RWPE1 (cell line): ENCODE results near the gene FAM89B.

Source experiments
- CTCF ChIA-PET: fragments of 350-600 bp; sonication (Branson Sonifier 250); formaldehyde crosslinking; extraction: SDS; loops from one replicate; lab custom pipeline; 2021; lab: Yijun Ruan, JAX
- POLR2A ChIA-PET: fragments of 400-600 bp; formaldehyde crosslinking; extraction: SDS; loops from one replicate; lab custom pipeline; 2020; ENCODE audit warnings: antibody characterized with exemption; ENCODE audit not compliant: low non-redundant PET; lab: Yijun Ruan, JAX
- DNase-seq: peaks from one replicate; pipeline ENCODE4 v3.0.0; 2012; ENCODE audit warnings: low spot score
- H3K27ac ChIP-seq: fragments of 450-650 bp; 2 replicates; pipeline ENCODE4 v1.5.1; 2017
- TF ChIP-seq, protein P1 (sequence below): fragments of 450-650 bp; conservative IDR thresholded peaks from 2 replicates; pipeline ENCODE4 v1.5.1; 2017; ENCODE audit warnings: low read depth, mild to moderate bottlenecking

FAM89B gene

DNA sequence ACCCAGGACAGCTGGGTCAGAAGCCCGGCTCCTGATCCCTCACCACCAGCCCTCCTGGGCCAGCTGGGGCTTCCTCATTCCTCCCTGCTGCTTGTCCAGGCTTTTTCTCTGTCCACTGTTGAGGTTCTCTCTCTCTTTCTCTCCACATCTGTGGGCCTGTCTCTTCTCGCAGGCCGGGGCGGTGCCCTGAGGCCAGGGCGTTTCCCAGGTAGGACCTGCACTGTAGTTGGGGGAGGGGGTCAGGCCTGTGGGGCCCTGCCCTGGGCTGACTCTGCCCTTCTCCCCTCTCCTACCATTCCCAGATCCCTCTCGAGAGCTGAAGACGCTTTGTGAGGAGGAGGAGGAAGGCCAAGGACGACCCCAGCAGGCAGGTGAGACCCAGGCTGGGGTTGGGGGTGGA lies 8.4 kb downstream of the FAM89B start:
- DNase-seq: no peak
- CTCF ChIA-PET: interaction anchor here (1.6 kb wide), 1 partner anchor 13 kb away, joined by 5 read pairs; no protein-coding TSS in a partner anchor
- TF ChIP-seq, protein P1, sequence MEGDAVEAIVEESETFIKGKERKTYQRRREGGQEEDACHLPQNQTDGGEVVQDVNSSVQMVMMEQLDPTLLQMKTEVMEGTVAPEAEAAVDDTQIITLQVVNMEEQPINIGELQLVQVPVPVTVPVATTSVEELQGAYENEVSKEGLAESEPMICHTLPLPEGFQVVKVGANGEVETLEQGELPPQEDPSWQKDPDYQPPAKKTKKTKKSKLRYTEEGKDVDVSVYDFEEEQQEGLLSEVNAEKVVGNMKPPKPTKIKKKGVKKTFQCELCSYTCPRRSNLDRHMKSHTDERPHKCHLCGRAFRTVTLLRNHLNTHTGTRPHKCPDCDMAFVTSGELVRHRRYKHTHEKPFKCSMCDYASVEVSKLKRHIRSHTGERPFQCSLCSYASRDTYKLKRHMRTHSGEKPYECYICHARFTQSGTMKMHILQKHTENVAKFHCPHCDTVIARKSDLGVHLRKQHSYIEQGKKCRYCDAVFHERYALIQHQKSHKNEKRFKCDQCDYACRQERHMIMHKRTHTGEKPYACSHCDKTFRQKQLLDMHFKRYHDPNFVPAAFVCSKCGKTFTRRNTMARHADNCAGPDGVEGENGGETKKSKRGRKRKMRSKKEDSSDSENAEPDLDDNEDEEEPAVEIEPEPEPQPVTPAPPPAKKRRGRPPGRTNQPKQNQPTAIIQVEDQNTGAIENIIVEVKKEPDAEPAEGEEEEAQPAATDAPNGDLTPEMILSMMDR: no peak
- peak overlapping the region; percentile 21 for H3K27ac ChIP-seq
- POLR2A ChIA-PET: no interaction called here

DNA sequence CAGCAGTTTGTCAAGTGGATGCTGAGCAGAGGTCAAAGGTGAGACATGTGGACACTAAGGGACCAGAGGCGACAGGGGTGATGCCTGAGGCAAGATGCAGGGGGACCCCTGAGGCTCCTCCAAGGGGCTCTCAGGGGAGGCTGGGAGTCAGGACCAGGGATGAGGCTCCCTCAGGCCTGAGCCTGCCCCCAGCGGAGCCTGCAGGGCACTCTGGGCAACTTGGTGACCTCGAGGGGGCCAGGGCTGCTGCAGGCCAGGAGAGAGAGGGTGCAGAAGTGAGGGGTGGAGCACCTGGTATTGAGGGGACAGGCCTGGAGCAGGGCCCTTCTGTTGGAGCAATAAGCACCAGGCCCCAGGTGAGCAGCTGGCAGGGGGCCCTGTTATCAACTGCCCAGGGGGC lies 9.6 kb downstream of the FAM89B start:
- CTCF ChIA-PET: interaction anchor here (1.1 to 2.3 kb wide), 2 partner anchors 12 to 42 kb away, joined by 4 to 9 read pairs; no protein-coding TSS in a partner anchor
- H3K27ac ChIP-seq: peak overlapping the region; percentile 21
- TF ChIP-seq, protein P1: no peak
- POLR2A ChIA-PET: no interaction called here
- no peak for DNase-seq

DNA sequence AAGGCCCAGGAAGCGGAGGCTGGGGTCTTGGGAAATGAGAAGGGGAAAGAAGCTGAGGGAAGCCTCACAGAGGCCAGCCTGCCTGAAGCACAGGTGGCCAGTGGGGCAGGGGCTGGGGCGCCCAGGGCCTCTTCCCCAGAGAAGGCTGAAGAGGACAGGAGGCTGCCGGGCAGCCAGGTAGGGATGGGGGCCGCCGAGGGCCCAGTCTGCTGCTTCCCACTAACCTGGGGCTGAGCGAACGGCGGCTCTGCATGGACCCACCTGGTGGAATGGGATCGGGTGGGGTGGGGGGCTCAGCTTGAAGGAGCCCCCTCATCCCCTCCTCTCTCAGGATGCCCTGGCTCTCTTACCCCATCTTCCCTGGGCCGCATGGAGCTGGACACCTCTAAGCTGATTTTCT lies 11.3 kb downstream of the FAM89B start:
- H3K27ac ChIP-seq: peak overlapping the region; percentile 38
- ChIA-PET POLR2A (no interaction called here), CTCF (interaction anchor here (2.3 kb wide), 1 partner anchor 10 kb away, joined by 9 read pairs; no protein-coding TSS in a partner anchor)
- no peak for DNase-seq
- TF ChIP-seq, protein P1: no peak

DNA sequence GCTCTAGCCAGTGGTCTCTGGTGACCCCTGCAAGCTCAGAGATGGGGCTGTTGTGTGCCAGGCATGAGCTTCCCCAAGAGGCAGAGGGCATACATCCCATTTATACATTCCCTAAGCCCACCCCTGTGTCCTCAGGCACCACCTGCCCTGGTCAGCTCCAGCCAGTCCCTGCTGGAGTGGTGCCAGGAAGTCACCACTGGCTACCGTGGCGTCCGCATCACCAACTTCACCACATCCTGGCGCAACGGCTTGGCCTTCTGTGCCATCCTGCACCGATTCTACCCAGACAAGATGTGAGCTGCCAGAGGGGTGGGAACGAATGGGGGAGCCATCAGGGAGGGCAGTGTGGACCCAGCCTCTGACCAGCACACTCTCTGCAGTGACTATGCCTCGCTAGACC lies 11.8 kb downstream of the FAM89B start:
- DNase-seq: no peak
- TF ChIP-seq, protein P1: no peak
- ChIA-PET POLR2A (no interaction called here), CTCF (interaction anchor here (2.3 kb wide), 1 partner anchor 10 kb away, joined by 9 read pairs; no protein-coding TSS in a partner anchor)
- peak overlapping the region; percentile 38 for H3K27ac ChIP-seq

DNA sequence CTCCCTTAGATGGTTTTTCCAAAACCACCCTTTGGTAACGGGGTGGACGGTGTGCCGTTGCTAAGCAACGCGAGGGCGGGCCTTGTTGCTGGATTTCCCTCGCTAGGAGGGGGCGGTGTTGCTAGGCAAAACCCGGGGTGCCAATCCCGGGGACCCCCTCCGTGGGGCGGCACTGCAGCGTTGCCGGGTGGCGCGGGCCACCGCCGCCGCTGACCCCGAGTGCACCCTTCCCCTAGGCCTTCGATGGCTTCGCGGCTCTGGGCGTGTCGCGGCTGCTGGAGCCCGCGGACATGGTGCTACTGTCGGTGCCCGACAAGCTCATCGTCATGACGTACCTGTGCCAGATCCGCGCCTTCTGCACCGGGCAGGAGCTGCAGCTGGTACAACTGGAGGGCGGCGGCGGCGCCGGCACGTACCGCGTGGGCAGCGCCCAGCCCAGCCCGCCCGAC lies 12.4 kb downstream of the FAM89B start:
- TF ChIP-seq, protein P1: no peak
- peak overlapping the region; percentile 38; the same call in 1 of the 2 replicates for H3K27ac ChIP-seq
- POLR2A ChIA-PET: interaction anchor here (1.0 kb wide), 1 partner anchor 8 kb away, joined by 4 read pairs; no protein-coding TSS in a partner anchor
- CTCF ChIA-PET: no interaction called here
- DNase-seq: no peak

DNA sequence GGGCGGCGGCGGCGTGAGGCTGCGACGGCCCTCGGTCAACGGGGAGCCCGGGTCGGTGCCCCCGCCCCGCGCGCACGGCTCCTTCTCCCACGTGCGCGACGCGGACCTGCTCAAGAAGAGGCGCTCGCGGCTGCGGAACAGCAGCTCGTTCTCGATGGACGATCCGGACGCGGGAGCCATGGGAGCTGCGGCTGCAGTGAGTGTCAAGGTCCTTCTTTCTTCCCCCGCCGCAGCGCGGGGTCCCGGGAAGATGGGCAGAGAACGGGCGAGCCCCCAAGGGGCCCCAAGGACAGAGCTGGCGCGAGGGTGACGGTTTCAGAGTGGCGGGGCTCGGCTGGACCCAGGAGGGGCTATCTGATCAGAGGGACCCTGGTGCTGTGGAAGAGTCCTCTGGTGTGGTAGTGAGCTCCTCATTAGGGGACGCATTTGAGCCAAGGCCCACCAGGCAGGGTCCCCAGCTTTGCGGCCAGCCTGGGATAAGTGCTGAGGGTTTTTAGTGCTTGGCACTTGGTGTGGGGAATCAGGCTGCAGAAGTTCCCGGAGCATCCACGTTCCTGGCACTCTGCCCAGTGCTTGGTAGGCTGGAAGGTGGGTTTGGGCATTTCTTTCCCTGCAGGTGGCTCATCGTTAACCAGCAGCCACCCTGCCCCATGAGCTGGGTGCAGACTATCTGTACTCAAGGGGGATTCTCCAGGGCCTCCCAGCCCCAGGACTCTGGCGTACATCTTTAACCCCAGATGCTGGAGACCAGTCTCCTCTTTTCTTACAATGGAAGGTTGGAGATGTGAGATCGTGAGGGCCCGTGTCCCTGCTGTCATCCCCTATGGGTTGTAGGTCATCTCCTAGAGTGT lies 13.3 kb downstream of the FAM89B start:
- no peak for DNase-seq
- ChIA-PET CTCF (no interaction called here), POLR2A (interaction anchor here (1.0 kb wide), 1 partner anchor 9 kb away, joined by 4 read pairs; no protein-coding TSS in a partner anchor)

More for the DNA sequence above, 13.3 kb downstream of the FAM89B start:
- H3K27ac ChIP-seq: peak overlapping the region; percentile 68
- TF ChIP-seq, protein P1: no peak
